ENCODE measurements around the gene DEFB132. TPM values are rescaled to one million over a fixed set of nuclear protein-coding genes. Genes with fewer than 3 reads are reported as not detected.
A peak's percentile ranks its signal among the peaks of the same experiment; 100 is the strongest.

Gene DEFB132
- total and polyA plus RNA-seq, 2 of the 13 experiments (the other 11 are each of a cell fraction or from before 2014, with no cell fraction given) = not detected

DNA sequence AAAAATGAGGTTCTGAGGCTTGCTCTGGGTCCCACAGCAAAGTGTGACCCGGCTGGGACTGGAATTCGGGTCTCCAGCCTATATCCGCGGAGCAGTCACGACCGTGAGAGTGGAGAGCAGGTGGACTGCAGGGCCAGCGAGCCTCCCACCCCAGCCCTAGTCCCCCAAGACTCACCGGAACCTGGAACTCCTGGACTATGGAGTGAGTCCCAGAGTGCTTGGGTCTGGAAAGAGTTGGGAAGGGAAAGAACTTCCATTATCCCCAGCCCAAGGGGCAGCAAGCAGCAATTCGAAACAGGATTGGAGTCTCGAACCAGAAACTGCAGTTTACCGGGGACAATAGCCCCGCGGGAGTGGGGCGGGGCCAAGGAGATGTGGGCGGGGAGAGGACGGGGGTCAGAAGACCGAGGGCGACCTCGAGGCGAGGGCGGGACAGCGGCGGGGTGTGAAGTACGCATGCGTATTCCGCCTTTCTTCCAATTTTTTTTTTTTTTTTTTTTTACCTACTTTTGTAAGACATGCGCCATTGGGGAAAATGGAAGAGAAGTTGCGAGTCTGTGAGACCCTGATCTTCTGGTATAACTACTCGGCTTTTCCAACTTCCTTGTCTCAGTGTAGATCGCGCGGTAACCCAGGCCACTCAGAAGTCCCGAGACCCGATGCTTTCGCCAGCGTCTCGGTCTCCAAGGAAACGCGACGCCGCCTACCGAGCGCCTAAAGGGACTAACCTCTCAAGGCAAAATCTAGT, 32.7 kb downstream of the DEFB132 start, which contains the start of gene C20orf96 (continued):
- TF ChIP-seq ZNF281 (CRISPR knock-in tag; IDR thresholded peaks at IDR 0.05; ENCODE audit: borderline replicate concordance) (peak; percentile 26; the same call in 1 of the 2 replicates), NPAS2 (CRISPR knock-in tag; IDR thresholded peaks at IDR 0.05; ENCODE audit: borderline replicate concordance) (no peak), ZNF446 (CRISPR knock-in tag; IDR thresholded peaks at IDR 0.05) (no peak; the same call in 1 of the 2 replicates), MEIS2 (CRISPR knock-in tag; IDR thresholded peaks at IDR 0.05) (no peak), FOXK1 (CRISPR knock-in tag; IDR thresholded peaks at IDR 0.05; ENCODE audit: borderline replicate concordance, low read depth) (no peak), ETV5 (CRISPR knock-in tag; IDR thresholded peaks at IDR 0.05; ENCODE audit: borderline replicate concordance) (no peak; the same call in 1 of the 2 replicates), ZNF136 (CRISPR knock-in tag; IDR thresholded peaks at IDR 0.05; ENCODE audit: low read depth) (peak; percentile 69), SAP130 (CRISPR knock-in tag; IDR thresholded peaks at IDR 0.05; ENCODE audit: low read depth) (peak; percentile 97), PRPF4 (IDR thresholded peaks at IDR 0.05; ENCODE audit: low read depth, low read length, poor library complexity, severe bottlenecking) (no peak), ZBTB7A (CRISPR knock-in tag; IDR thresholded peaks at IDR 0.05) (no peak; the same call in 1 of the 2 replicates), HMGA1 (CRISPR knock-in tag; conservative IDR thresholded peaks at IDR 0.05) (no peak), ZNF598 (CRISPR knock-in tag; IDR thresholded peaks at IDR 0.05; ENCODE audit: borderline replicate concordance) (peak; percentile 94), MBNL3 (CRISPR knock-in tag; conservative IDR thresholded peaks at IDR 0.05) (no peak), TBX3 (IDR thresholded peaks at IDR 0.05; ENCODE audit: borderline replicate concordance) (no peak), CREM (IDR thresholded peaks at IDR 0.05) (peak; percentile 48; the same call in 1 of the 2 replicates), CREM (CRISPR knock-in tag; IDR thresholded peaks at IDR 0.05) (no peak), ZNF367 (CRISPR knock-in tag; IDR thresholded peaks at IDR 0.05; ENCODE audit: borderline replicate concordance) (no peak), ZNF12 (CRISPR knock-in tag; IDR thresholded peaks at IDR 0.05) (0 out of 2 replicates have a peak, but pooled peaks have one; percentile 11), ZNF616 (CRISPR knock-in tag; IDR thresholded peaks at IDR 0.05; ENCODE audit: low read depth) (no peak), ZFP90 (CRISPR knock-in tag; IDR thresholded peaks at IDR 0.05; ENCODE audit: borderline replicate concordance) (peak; percentile 66)
- TF ChIP-seq, protein P1, sequence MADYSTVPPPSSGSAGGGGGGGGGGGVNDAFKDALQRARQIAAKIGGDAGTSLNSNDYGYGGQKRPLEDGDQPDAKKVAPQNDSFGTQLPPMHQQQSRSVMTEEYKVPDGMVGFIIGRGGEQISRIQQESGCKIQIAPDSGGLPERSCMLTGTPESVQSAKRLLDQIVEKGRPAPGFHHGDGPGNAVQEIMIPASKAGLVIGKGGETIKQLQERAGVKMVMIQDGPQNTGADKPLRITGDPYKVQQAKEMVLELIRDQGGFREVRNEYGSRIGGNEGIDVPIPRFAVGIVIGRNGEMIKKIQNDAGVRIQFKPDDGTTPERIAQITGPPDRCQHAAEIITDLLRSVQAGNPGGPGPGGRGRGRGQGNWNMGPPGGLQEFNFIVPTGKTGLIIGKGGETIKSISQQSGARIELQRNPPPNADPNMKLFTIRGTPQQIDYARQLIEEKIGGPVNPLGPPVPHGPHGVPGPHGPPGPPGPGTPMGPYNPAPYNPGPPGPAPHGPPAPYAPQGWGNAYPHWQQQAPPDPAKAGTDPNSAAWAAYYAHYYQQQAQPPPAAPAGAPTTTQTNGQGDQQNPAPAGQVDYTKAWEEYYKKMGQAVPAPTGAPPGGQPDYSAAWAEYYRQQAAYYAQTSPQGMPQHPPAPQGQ (CRISPR knock-in tag; IDR thresholded peaks at IDR 0.05; ENCODE audit: borderline replicate concordance) = no peak
- TF ChIP-seq, protein P2, sequence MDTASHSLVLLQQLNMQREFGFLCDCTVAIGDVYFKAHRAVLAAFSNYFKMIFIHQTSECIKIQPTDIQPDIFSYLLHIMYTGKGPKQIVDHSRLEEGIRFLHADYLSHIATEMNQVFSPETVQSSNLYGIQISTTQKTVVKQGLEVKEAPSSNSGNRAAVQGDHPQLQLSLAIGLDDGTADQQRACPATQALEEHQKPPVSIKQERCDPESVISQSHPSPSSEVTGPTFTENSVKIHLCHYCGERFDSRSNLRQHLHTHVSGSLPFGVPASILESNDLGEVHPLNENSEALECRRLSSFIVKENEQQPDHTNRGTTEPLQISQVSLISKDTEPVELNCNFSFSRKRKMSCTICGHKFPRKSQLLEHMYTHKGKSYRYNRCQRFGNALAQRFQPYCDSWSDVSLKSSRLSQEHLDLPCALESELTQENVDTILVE (CRISPR knock-in tag; IDR thresholded peaks at IDR 0.05) = no peak
- TF ChIP-seq, protein P3, sequence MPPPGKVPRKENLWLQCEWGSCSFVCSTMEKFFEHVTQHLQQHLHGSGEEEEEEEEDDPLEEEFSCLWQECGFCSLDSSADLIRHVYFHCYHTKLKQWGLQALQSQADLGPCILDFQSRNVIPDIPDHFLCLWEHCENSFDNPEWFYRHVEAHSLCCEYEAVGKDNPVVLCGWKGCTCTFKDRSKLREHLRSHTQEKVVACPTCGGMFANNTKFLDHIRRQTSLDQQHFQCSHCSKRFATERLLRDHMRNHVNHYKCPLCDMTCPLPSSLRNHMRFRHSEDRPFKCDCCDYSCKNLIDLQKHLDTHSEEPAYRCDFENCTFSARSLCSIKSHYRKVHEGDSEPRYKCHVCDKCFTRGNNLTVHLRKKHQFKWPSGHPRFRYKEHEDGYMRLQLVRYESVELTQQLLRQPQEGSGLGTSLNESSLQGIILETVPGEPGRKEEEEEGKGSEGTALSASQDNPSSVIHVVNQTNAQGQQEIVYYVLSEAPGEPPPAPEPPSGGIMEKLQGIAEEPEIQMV (CRISPR knock-in tag; IDR thresholded peaks at IDR 0.05; ENCODE audit: low read depth) = no peak

Data from HepG2 (cell line).